Activated CD4-positive, alpha-beta T cell treated with anti-CD3 and anti-CD28 coated beads, Interleukin-2, Interleukin-4, amounts not matched to agents 100 ng/mL and 50 ng/mL, durations not matched to agents 16 hours and 8 hours (primary cell): ENCODE results near the gene PDIA2.

Experiments used
- DNase-seq: peaks from one replicate; pipeline ENCODE4 v3.0.0-alpha.2; 2020; ENCODE audit warnings: low spot score

The PDIA2 gene

GRCh38 chr16:301235-301634 lies 18.3 kb downstream of the PDIA2 start:
- DNase-seq, result no peak

GRCh38 chr16:301950-302349 lies 19.0 kb downstream of the PDIA2 start:
- no peak for DNase-seq

GRCh38 chr16:303760-304505 lies 21.0 kb downstream of the PDIA2 start:
- DNase-seq, result no peak

- DNase-seq, result no peak
Observed at GRCh38 chr16:305916-306626, 23.1 kb downstream of the PDIA2 start.

- DNase-seq, result no peak
Observed at GRCh38 chr16:306911-307370, 24.0 kb downstream of the PDIA2 start.

- no peak for DNase-seq
Observed at GRCh38 chr16:307691-308312, 24.8 kb downstream of the PDIA2 start.

GRCh38 chr16:309476-309875 lies 26.5 kb downstream of the PDIA2 start:
- DNase-seq, result no peak

GRCh38 chr16:311725-312124 lies 28.8 kb downstream of the PDIA2 start:
- DNase-seq, result no peak

GRCh38 chr16:314351-314750 lies 31.4 kb downstream of the PDIA2 start:
- DNase-seq, result no peak

- no peak for DNase-seq
Observed at GRCh38 chr16:314795-315299, 31.9 kb downstream of the PDIA2 start.

GRCh38 chr16:316741-317464 lies 33.9 kb downstream of the PDIA2 start:
- DNase-seq, result no peak

GRCh38 chr16:317583-317982 lies 34.6 kb downstream of the PDIA2 start:
- DNase-seq, result no peak

GRCh38 chr16:318628-319027 lies 35.7 kb downstream of the PDIA2 start:
- DNase-seq, result no peak

- no peak for DNase-seq
Observed at GRCh38 chr16:320206-320605, 37.2 kb downstream of the PDIA2 start.

- no peak for DNase-seq
Observed at GRCh38 chr16:321532-321931, 38.6 kb downstream of the PDIA2 start.

GRCh38 chr16:322476-323143 lies 39.6 kb downstream of the PDIA2 start:
- DNase-seq, result no peak

- DNase-seq, result no peak
Observed at GRCh38 chr16:324201-324450, 41.2 kb downstream of the PDIA2 start.

- peak; percentile 22 for DNase-seq
Observed at GRCh38 chr16:324451-325334, 41.7 kb downstream of the PDIA2 start.

- DNase-seq, result no peak
Observed at GRCh38 chr16:325375-326145, 42.6 kb downstream of the PDIA2 start.

GRCh38 chr16:330741-331140 lies 47.8 kb downstream of the PDIA2 start:
- DNase-seq, result no peak
